ENCODE results near the gene ANAPC2. TPM values are rescaled to one million over a fixed set of nuclear protein-coding genes. Genes with fewer than 3 reads are reported as not detected.
A peak's percentile ranks its signal among the peaks of the same experiment; 100 is the strongest.

The ANAPC2 gene
- total RNA-seq, 1 experiment from 2014 or later, result 9.0 TPM

DNA sequence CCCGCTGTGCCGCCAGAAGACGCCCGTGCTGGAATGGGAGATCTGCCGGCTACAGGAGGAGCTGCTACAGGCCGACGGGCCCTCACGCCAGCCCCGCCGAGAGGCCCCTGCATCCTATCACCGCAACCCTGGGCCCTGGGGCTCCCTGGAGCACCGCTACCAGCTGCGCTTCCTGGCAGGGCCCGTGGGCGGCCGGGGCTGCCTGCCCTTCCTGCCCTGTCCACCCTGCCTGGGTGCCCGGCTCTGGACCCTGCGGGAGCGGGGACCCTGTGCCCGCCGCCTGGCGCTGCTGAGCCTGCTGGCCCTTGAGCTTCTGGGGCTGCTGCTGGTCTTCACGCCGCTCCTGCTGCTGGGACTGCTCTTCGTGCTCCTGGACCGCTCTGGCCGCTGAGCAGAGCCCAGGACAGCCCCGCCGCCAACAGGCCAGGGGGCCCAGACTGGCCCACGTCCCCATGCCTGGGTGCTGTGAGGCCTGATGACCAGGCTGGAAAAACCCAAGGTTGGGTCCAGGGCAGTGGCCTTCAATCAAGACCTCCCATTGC, 29.9 kb upstream of the ANAPC2 start:
- in situ Hi-C loops (cut with HindIII; ENCODE audit: low pct_unique_long_range_greater_than_20kb, low sequenced_read_pairs), result no loop called here
- DNase-seq (ENCODE audit: low read depth, low spot score), result no peak

DNA sequence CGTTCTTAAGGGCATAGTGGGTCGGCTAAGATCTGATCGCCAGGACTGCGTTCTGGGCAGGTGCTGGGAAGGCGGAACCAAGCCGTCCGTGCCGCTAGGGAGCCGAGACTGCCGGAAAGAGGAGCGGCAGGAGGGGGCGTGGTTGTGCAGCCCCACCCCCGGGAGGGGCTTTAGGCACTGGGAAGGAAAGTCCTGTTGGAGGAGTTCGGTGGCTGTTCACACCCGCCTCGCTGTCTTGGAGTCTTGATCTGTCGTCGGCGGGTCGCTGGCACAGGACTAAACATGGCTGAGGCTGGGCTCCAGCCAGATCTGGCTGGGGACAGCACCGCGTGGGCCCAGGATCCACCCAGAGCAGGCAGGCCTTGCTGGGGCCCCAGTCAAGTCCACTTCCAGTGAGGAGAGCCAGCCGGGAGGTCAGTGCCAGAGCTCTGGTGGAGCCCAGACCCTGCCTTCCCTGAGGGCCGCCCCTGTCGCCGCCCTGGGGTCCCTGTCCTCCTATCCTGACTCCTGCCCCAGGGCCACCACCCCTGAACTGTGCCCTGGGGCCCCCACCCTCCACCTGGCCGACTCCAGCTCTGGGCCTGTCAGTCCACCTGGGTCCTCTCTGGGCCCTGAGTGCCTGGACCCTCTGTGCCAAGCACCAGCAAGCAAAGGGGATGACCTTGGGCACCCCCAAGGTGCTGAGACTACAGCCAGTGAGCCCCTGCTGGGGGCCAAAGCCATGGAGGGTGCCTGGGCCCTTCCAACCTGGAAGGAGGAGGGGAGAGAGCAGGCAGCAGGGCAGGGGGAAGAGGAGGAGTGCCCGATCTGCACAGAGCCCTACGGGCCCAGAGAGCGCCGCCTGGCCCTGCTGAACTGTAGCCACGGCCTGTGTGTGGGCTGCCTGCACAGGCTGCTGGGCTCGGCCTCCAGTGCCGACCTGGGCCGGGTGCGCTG, 29.2 kb upstream of the ANAPC2 start:
- in situ Hi-C loops (cut with HindIII; ENCODE audit: low pct_unique_long_range_greater_than_20kb, low sequenced_read_pairs), result no loop called here
- DNase-seq (ENCODE audit: low read depth, low spot score), result peak; percentile 63

DNA sequence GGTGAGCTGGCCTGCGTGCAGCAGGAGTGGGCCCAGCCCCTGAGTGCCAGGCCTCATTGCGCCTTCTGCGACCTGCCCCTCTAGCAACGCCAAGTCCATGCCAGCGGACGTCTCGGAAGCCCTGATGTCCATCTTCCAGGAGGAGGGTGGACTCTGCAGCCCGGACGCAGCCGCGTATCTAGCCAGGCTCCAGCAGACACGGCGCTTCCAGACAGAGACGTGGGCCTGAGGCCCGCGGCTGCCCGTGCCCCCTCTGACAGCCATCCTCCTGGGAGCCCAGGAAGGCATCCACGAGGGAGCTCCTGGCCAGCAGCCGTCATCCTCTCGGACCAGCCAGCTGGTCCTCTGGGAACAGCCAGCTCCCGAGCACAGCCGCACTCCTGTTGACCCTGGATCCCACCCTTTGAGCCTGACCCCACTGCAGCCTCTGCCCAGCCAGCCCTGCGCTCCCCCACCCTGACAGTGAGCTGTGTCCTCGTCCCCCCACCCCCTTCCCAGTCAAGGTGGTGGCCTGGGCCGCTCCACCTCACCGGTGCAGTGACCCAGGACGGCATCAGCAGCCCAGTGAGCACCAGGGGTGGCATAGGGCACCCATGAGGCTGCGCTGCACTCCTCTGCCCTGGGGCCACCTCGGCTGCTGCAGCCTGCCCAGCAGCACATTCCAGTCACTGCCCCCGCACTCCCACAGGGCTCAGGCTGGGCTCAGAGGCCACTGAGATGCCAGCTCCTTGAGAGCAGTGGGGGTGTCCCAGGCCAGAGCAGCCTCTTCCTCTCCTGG, 28.0 kb upstream of the ANAPC2 start:
- DNase-seq (ENCODE audit: low read depth, low spot score), result no peak
- in situ Hi-C loops (cut with HindIII; ENCODE audit: low pct_unique_long_range_greater_than_20kb, low sequenced_read_pairs), result no loop called here

DNA sequence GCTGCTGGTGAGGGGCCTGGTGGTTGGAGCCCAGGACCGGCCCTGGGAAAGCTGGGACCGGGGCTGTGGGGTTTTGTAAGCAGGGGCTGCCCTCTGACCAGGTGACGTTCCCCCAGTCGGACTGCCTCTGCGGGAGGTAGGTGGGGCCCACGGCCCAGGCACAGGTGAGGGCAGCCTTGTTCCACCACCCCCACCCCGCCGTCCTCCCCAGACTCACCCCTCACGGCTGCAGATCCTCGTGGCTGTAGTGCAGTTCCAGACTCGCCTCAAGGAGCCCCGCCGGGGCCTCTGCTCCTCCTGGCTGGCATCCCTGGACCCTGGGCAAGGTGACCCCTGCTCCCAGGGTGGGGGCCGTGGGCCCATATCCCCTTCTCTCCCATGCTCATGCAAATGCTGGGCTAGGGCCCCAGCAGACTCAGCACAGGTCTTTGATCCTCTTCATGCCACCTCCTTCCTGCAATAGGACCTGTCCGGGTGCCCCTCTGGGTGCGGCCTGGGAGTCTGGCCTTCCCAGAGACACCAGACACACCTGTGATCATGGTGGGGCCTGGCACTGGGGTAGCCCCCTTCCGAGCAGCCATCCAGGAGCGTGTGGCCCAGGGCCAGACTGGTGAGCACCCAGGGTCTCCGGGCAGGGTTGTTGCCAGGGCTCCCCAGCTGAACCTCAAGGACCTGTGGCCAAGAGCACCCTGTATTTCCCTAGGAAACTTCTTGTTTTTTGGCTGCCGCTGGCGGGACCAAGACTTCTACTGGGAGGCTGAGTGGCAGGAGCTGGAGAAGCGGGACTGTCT, 27.0 kb upstream of the ANAPC2 start:
- in situ Hi-C loops (cut with HindIII; ENCODE audit: low pct_unique_long_range_greater_than_20kb, low sequenced_read_pairs), result no loop called here
- DNase-seq (ENCODE audit: low read depth, low spot score), result no peak

DNA sequence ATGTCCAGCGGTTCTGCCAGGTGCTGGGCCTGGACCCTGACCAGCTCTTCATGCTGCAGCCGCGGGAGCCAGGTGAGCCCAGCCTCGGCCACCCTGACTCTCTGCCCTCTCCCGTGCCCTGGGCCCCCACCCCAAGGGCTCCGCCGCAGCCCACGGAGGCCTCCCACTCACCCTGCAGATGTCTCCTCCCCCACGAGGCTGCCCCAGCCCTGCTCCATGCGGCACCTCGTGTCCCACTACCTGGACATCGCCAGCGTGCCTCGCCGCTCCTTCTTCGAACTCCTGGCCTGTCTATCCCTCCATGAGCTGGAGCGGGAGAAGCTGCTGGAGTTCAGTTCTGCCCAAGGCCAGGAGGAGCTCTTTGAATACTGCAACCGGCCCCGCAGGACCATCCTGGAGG, 26.3 kb upstream of the ANAPC2 start:
- DNase-seq (ENCODE audit: low read depth, low spot score), result no peak
- in situ Hi-C loops (cut with HindIII; ENCODE audit: low pct_unique_long_range_greater_than_20kb, low sequenced_read_pairs), result no loop called here

DNA sequence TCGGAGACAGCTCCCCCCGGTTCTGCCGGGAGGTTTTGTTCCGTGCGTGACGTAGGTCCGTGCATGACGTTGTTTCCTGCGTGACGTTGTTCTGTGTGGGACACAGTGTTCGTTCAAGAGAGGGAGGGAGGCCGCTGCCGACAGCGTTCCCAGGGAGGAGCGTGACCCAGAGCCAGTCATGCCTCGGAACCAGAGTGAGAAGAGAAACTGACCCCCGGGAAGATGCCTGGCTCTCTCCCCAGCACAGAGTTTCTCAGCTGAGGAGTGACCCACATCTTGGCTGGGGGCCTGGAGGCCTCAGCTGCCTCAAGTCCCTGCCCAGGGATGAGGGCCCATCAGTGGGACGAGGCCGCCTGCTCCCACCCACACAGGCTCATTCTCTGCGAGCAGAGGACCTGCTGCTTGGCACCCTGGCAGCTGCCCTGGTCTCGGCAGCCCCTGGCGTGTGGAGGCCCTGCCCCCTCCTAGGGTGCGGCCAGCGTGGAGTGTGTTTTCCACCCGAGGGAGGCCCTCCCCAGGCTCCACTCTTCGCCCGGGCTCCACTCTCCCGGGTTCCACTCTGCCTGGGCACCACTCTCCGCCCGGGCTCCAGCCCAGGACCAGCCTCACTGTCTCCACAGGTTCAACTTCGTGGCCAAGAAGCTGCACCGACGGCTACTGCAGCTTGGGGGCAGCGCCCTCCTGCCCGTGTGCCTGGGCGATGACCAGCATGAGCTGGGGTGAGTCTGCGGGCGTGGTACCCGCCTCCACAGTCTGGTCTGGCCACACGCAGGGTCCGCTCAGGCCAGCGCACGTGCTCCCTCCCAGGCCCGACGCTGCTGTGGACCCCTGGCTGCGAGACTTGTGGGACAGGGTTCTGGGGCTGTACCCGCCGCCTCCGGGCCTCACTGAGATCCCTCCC, 25.1 kb upstream of the ANAPC2 start:
- no peak for DNase-seq (ENCODE audit: low read depth, low spot score)
- in situ Hi-C loops (cut with HindIII; ENCODE audit: low pct_unique_long_range_greater_than_20kb, low sequenced_read_pairs), result no loop called here

DNA sequence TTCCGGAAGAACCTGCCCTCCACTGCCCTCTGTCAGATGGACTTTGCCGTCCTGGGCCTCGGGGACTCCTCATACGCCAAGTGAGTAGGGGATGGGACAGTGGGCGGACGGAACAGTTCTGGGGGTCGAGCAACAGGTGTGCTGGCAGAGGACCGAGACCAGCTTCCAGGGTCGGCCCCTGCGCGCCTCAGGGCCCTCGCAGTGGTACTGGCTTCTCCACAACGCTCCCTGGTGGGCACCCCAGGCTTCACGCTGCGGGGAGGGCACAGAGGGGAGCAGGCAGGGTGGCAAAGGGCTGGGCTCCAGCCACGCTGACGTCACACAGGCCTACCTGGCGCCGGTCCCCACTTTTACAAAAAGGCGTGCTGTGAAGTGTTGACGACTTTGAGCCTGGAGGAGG, 24.2 kb upstream of the ANAPC2 start:
- DNase-seq (ENCODE audit: low read depth, low spot score), result no peak
- in situ Hi-C loops (cut with HindIII; ENCODE audit: low pct_unique_long_range_greater_than_20kb, low sequenced_read_pairs), result no loop called here

DNA sequence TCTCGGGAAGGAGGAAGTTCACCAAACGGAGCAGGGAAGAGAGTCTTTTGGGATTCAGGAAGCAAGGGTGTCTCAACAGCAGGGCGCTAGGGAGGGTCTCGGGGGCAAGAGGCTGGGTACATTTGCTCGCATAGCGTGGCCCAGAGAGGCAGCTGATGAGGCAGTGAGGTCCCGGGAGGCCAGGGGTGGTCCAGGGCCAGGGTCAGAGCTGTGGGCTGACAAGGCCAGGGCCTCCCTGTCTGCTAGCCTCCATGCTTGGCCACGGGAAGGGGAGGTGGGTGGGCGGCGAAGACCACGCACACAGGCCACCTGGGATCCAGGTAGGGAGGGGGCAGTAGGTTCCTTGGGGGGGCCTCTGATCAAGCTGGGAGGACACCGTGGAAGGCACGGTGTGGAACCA, 23.2 kb upstream of the ANAPC2 start:
- in situ Hi-C loops (cut with HindIII; ENCODE audit: low pct_unique_long_range_greater_than_20kb, low sequenced_read_pairs), result no loop called here
- DNase-seq (ENCODE audit: low read depth, low spot score), result no peak

DNA sequence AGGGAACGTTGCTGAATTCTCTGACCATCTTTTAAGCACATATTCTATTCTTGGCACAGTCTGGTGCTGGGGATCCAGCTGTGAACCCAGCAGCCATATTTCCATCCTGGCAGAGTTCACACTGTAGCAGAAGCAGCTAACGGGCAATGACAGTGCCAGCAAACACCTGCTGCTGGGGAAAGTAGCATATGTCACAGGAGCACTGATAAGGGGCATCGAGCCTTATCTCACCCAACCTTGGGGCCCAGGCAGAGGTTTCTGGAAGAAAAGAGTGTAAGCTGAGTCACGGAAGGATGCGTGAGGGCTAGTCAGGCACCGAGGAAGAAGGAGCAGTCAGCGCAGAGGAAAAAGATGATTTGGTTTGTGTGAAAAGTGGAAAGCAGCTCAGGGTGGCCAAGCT, 18.2 kb upstream of the ANAPC2 start:
- no peak for DNase-seq (ENCODE audit: low read depth, low spot score)
- in situ Hi-C loops (cut with HindIII; ENCODE audit: low pct_unique_long_range_greater_than_20kb, low sequenced_read_pairs), result no loop called here

DNA sequence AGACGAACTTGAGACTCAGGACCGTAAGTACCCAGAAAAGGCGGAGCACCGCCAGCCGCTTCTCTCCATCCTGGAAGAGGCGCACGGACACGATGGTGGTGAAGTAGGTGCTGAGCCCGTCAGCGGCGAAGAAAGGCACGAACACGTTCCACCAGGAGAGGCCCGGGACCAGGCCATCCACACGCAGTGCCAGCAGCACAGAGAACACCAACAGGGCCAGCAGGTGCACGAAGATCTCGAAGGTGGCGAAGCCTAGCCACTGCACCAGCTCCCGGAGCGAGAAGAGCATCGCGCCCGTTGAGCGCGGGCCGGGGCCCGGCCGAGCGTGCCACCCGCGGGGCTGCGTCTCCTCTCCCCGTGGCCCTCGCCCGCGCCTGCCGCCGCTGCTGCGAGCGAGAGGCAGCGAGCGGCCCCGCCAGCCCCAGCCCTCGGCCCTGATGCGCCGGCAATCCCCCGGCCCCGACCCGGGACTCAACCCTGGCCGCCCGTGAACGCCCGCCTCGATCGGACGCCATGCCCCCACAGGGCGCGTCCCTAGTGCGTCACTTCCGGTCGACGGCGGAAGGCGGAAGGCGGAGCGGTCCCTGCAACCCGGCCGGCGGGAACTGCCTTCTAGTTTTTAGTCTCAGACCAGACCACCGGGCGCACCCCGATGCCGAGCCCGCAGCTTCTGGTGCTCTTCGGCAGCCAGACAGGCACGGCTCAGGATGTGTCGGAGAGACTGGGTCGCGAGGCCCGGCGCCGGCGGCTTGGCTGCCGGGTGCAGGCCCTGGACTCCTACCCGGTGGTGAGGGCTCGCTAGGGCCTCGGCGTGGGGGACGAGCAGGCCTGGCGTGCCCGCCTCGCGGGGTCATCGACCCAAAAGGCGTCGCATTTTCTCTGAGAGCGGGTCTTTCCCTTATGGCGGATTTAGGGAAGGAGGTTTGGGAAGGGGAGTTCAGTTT, 17.0 kb upstream of the ANAPC2 start, which contains the start of the genes NDOR1 and TMEM203:
Gene NDOR1 (plus strand): TSS at position 575 of the 944 bp plus-strand sequence. CDS start 78 bp downstream, at position 653.
Gene TMEM203 (minus strand): TSS at position 523 of the 944 bp plus-strand sequence. CDS start 234 bp downstream, at position 289.
- DNase-seq (ENCODE audit: low read depth, low spot score), result peak; percentile 83
- in situ Hi-C loops (cut with HindIII; ENCODE audit: low pct_unique_long_range_greater_than_20kb, low sequenced_read_pairs), result no loop called here

DNA sequence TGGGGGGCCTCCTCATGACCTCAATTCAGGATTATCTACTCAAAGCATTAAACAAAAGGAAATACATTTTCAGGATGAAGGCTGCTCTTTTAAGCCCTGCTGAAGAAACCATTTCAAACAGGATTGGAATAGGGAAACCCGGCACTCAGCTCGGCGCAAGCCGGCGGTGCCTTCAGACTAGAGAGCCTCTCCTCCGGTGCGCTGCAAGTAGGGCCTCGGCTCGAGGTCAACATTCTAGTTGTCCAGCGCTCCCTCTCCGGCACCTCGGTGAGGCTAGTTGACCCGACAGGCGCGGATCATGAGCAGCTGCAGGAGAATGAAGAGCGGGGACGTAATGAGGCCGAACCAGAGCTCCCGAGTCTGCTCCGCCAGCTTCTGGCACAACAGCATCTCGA, 16.4 kb upstream of the ANAPC2 start:
- in situ Hi-C loops (cut with HindIII; ENCODE audit: low pct_unique_long_range_greater_than_20kb, low sequenced_read_pairs), result no loop called here
- DNase-seq (ENCODE audit: low read depth, low spot score), result no peak

DNA sequence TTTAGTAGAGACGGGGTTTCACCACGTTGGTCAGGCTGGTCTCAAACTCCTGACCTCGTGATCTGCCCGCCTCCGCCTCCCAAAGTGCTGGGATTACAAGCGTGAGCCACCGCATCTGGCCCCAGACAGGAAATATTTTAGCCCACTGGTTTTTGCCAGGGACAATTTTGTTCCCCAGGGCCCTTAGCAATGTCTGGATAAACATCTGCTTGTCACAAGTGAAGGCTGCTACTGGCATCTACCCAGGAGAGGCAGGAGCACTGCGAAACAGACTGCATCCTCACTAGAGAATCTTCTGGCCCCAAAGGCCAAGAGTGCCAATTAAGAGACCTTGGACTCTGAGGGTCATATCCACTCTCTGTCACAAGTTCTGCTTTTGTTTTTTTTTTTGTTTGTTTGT, 14.6 kb upstream of the ANAPC2 start:
- DNase-seq (ENCODE audit: low read depth, low spot score), result no peak
- in situ Hi-C loops (cut with HindIII; ENCODE audit: low pct_unique_long_range_greater_than_20kb, low sequenced_read_pairs), result no loop called here

DNA sequence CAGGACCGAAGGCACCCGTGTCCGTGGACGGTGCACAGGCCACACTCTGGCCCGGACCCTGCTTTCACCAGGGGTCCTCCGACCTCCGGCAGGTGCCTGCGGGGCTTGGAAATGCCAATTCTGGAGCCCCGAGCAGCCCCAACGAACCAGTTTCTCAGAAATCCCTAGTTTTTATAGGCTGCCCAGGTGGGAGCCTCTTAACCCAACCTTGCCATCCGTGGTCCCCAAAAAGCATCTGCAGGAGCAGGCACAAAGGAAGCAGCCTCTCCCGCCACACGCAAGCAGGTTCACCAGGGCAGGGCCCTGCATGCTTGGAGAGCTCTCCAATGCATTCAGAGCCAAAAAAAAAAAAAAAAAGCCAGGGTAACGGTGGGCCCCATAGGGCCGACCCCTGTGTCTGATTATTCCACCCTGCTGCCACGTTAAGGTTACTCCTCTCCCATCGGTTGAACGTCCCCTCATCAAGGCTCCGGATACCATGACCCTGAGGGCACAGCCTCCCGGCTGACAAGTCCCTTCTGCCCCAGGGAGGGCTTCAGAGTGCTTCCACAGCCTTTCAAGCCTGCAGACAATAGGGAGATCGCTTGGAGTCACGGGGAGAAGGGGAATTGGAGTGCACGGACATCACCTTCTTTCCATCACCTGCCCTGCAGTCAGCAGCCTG, 13.0 kb upstream of the ANAPC2 start:
- no peak for DNase-seq (ENCODE audit: low read depth, low spot score)
- in situ Hi-C loops (cut with HindIII; ENCODE audit: low pct_unique_long_range_greater_than_20kb, low sequenced_read_pairs), result no loop called here

DNA sequence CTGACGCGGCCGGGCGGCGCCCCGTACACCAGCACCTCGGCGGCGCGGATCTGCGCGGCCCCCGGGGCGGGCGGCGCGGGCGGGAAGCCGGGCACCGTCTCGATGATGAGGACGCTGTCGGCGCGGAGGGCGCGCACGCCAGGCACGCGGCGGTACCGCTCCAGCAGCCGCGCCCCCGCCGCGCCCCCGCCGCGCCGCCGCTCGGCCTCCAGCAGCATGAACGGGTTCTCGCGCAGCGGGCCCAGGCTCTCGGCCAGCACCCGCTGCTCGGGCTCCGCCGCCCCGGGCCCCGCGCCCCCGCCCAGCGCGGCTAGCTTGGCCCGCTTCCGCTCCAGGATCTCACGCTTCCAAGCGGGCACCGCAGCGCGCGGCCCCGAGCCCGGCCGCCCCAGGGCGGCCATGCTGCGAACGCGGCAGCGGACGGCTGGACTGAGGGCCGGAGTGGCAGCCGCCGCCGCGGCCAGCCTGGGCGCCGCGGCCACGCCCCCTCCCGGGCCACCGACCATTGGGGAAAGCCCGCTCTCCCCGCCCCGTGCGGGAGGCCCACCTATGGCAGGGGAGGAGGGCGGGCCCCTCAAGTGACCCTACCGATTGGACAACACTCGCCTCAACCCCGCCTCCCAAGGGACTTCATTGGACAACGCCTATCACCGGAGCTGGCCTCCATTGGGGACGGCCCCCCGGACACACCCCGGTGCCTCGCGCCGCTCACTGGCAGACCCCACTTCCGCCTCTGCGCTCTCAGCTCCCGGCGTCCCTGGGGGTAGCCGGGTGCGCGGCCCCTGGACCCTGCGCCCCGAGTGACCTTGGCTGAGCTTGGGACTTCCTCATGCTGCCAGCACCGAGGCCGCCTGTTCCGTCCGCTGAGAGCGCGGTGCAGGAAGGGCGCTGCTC, 12.2 kb upstream of the ANAPC2 start, which contains the start of gene TPRN:
Gene TPRN (minus strand): TSS at position 431 of the 894 bp plus-strand sequence. CDS start 30 bp downstream, at position 401.
- in situ Hi-C loops (cut with HindIII; ENCODE audit: low pct_unique_long_range_greater_than_20kb, low sequenced_read_pairs), result no loop called here
- DNase-seq (ENCODE audit: low read depth, low spot score), result peak; percentile 100
